Inflammatory macrophage treated with lipopolysaccharide for 1 hour (primary cell): ENCODE results near the gene ZNF227.
"Not testable (repeated sequence)": the region's sequence is repeated elsewhere in the genome, so short reads cannot be mapped to it uniquely, and the experiment has no call there.

ENCODE experiments used
- DNase-seq, 2 donors: peaks; one replicate each; pipeline ENCODE4 v3.0.0-alpha.2; 2020 to 2022

The ZNF227 gene

DNA sequence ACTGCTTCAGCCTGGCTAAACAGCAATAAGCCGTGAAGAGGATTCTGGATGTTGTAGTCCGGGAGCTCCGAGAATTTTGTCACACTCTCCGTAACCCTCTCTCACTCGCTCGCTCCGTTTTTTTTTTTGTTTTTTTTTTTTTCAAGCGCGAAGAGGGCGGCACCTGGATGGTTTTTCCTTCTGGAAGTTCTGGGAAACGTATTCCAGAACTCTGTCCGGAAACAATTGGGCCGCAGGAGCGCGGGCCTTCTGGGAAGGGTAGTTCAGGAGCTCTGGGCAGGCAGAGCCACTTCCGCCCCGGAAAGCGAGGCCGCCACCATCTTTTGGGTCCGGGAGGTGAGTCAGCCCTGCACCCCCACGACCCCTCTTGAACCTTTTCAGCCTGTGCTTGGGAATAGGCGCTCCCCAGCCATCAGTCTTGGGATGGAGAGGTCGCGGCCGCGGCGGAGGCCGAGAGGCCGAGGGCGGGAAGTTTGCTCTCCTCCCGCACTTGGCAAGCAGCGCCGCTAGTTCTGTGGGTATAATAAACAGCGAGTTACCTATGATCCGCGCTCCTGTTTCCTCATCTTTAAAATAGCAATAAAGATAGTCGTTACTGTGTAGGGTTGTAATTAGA is at the start of gene ZNF227:
Gene ZNF227 (plus strand): TSS at position 283 of the 616 bp plus-strand sequence. CDS start 5,261 bp downstream, outside the sequence.
- peak; percentile 64 to 76 for DNase-seq

GRCh38 chr19:44163789-44164188 is 48.5 kb upstream of the ZNF227 start:
- no peak for DNase-seq

- no peak for DNase-seq
These were observed 48.0 kb upstream of the ZNF227 start for GRCh38 chr19:44164327-44164672.

GRCh38 chr19:44164673-44165512 is 47.4 kb upstream of the ZNF227 start, which contains the start of gene ZNF226:
Gene ZNF226 (plus strand): TSS chr19:44165100. CDS start chr19:44170081, 4,981 bp downstream.
- DNase-seq: peak; percentile 90 to 97

DNA sequence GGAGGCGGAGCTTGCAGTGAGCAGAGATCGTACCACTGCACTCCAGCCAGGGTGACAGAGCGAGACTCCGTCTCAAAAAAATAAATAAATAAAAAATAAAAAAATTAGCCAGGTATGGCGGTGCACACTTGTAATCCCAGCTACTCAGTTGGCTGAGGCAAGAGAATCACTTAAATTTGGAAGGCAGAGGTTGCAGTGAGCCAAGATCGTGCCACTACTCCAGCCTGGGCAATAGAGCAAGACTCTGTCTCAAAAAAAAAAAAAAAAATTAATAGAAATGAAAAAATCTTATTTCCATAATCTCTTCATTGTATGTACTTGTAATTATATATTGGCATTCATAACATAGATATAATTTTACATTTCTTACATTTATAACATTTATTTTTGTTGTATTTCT is 41.7 kb upstream of the ZNF227 start:
- DNase-seq: not testable (repeated sequence)

GRCh38 chr19:44176590-44176989 is 35.7 kb upstream of the ZNF227 start:
- no peak for DNase-seq

GRCh38 chr19:44180968-44181367 is 31.4 kb upstream of the ZNF227 start:
- no peak for DNase-seq

DNA sequence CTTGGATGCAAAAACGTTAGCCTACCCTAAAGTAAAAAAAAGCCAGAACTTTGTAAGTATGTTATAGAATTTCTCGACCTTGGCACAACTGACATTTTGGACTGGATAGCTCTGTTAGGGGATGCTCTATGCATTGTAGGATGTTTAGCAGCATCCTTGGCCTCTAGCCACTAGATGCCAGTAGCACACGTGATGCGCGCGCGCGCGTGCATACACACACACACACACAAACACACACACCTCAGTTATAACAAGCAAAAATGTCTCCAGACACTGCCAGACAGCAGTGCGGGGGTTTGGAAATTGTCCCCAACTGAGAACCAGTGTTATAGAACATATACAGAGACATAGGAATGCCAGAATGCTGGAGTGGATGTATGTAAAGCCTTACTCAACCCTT is 30.2 kb upstream of the ZNF227 start:
- no peak for DNase-seq

DNA sequence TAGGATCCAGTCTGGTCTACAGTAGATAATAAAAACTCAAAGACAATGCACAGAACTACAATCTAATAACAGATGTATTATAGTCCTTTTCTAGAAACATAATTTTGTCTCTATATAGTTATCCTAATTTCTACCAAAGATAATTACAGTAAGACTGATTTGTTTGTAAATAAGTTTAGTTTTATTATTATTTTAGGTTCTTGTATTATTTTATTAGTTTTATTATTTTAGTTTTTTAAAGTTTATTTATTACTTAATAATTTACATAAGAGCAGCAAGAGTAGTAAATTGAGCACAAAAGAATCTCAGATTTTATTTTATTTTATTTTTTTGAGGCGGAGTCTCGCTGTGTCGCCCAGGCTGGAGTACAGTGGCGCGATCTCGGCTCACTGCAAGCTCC is 22.3 kb upstream of the ZNF227 start:
- no peak for DNase-seq

DNA sequence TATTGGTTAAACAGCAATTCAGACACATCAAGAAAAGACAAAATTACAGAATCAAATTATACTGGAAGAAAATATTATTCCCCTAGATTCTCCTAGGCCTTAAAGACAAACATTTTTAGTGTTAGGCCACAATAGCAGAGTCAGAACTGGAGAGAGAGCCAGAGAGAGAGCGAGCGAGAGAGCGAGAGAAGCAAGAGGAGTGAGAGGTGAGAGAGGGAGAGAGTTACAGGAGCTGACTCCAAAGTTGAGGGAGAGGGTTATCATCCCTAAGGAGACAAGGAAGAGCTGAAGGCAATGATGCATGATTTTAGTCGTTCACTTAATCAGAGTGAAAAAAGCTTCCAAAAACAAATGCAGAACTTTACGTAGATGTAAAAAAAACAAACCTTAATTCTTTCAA is 20.2 kb upstream of the ZNF227 start:
- no peak for DNase-seq

DNA sequence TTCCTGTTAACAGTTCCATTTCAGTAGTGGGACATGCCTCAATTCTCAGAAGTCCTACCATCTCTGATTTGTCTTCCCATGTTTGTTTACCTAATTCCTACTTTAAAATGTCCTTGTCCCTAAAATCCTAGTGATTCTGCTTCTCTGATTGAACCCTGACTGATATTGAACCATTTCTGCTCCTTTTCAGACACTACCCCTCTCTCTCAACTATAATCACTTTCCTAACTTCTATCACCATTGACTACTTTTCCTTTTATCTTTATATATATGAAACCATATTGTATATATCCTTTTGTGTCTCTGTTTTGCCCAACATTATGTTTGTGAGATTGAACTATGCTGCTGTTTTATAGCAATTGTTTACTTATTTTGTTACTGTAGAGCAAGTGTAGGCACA is 15.6 kb upstream of the ZNF227 start:
- no peak for DNase-seq

DNA sequence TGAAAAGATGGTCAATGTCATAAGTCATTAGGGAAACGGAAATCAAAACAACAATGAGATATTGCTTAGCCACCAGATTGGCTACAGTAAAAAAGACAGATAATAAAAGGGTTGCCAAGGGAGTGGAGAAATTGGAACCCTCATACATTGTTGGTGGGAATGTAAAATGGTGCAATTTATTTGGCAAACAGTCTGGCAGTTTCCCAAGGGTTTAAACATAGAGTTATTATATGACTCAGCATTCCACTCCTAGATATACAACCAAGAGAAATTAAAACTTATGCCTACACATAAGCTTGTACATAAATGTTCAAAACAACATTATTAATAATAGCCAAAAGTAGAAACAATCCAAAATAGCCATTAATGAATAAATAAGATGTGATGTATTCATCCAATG is 9.9 kb upstream of the ZNF227 start:
- no peak for DNase-seq

- no peak for DNase-seq
These were observed 9.4 kb upstream of the ZNF227 start for GRCh38 chr19:44202974-44203373.

DNA sequence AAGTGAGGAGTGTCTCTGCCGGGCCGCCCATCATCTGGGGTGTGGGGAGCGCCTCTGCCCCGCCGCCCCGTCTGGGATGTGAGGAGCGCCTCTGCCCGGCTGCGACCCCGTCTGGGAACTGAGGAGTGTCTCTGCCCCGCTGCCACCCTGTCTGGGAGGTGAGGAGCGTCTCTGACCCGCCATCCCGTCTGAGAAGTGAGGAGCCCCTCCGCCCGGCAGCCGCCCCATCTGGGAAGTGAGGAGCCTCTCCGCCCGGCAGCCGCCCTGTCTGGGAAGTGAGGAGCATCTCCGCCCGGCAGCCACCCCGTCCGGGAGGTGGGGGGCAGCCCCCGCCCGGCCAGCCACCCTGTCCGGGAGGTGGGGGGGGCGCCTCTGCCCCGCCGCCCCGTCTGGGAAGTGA is 8.5 kb upstream of the ZNF227 start:
- DNase-seq: not testable (repeated sequence)

- no peak for DNase-seq
These were observed 7.6 kb upstream of the ZNF227 start for GRCh38 chr19:44204772-44205171.

- peak; percentile 93 for DNase-seq
These were observed 5.1 kb upstream of the ZNF227 start for GRCh38 chr19:44207126-44207803.

- DNase-seq: peak; percentile 9 to 13
These were observed 574 bp downstream of the ZNF227 start for GRCh38 chr19:44212866-44213346.

- not testable (repeated sequence) for DNase-seq
These were observed 7.6 kb downstream of the ZNF227 start for GRCh38 chr19:44219926-44220325.

DNA sequence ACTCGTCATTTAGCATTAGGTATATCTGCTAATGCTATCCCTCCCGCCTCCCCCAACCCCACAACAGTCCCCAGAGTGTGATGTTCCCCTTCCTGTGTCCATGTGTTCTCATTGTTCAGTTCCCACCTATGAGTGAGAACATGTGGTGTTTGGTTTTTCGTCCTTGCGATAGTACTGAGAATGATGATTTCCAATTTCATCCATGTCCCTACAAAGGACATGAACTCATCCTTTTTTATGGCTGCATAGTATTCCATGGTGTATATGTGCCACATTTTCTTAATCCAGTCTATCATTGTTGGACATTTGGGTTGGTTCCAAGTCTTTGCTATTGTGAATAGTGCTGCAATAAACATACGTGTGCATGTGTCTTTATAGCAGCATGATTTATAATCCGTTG is 8.4 kb downstream of the ZNF227 start:
- DNase-seq: not testable (repeated sequence)

DNA sequence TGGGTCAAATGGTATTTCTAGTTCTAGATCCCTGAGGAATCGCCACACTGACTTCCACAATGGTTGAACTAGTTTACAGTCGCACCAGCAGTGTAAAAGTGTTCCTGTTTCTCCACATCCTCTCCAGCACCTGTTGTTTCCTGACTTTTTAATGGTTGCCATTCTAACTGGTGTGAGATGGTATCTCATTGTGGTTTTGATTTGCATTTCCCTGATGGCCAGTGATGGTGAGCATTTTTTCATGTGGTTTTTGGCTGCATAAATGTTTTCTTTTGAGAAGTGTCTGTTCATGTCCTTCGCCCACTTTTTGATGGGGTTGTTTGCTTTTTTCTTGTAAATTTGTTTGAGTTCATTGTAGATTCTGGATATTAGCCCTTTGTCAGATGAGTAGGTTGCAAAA is 9.0 kb downstream of the ZNF227 start:
- DNase-seq: not testable (repeated sequence)

GRCh38 chr19:44228318-44228717 is 16.0 kb downstream of the ZNF227 start:
- DNase-seq: no peak

GRCh38 chr19:44232867-44233266 is 20.5 kb downstream of the ZNF227 start:
- no peak for DNase-seq

- DNase-seq: no peak
These were observed 24.1 kb downstream of the ZNF227 start for GRCh38 chr19:44236384-44236783.

DNA sequence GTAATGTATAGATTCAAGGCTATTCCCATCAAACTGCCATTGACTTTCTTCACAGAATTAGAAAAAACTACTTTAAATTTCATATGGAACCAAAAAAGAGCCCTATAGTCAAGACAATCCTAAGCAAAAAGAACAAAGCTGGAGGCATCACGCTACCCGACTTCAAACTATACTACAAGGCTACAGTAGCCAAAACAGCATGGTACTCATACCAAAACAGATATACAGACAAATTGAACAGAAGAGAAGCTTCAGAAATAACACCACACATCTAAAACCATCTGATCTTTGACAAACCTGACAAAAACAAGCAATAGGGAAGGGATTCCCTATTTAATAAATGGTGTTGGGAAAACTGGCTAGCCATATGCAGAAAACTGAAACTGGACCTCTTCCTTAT is 40.0 kb downstream of the ZNF227 start:
- DNase-seq: not testable (repeated sequence)
